ENCODE results near the gene RUNX1.

DNA sequence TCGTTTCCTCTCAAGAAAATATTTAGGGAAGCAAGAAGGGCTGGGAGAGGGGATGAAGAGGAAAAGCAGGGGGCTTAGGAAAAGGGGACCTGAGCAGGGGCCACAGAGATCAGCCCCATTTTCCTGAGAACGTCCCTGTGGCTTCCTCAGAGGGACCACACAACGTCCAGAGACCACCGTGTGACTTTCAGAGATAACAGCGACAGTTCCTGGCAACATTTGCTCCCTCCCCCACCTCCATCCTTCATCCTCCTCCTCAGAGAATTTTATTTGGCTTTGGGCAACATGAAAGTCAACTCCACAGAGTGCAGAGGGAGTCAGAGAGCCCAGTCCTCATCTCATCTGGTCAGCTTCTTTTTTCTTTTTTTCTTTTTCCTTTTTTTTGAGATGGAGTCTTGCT is 50.9 kb downstream of the RUNX1 start:
- no peak for TF ChIP-seq POLR2A (IDR thresholded peaks at IDR 0.05)
- TF ChIP-seq, protein P1, sequence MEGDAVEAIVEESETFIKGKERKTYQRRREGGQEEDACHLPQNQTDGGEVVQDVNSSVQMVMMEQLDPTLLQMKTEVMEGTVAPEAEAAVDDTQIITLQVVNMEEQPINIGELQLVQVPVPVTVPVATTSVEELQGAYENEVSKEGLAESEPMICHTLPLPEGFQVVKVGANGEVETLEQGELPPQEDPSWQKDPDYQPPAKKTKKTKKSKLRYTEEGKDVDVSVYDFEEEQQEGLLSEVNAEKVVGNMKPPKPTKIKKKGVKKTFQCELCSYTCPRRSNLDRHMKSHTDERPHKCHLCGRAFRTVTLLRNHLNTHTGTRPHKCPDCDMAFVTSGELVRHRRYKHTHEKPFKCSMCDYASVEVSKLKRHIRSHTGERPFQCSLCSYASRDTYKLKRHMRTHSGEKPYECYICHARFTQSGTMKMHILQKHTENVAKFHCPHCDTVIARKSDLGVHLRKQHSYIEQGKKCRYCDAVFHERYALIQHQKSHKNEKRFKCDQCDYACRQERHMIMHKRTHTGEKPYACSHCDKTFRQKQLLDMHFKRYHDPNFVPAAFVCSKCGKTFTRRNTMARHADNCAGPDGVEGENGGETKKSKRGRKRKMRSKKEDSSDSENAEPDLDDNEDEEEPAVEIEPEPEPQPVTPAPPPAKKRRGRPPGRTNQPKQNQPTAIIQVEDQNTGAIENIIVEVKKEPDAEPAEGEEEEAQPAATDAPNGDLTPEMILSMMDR (IDR thresholded peaks at IDR 0.05) = no peak

Measured in right lobe of liver (tissue), 4 donors.